Cardiac muscle cell (in vitro differentiated cells and primary cell): ENCODE measurements around the gene RBL2. TPM values are rescaled to one million over a fixed set of nuclear protein-coding genes. Genes with fewer than 3 reads are reported as not detected.

Experiments used
- DNase-seq, 2 donors: peaks; one replicate each; pipeline versions ENCODE4 v3.0.0 to v3.0.0-alpha.2; 2010 to 2017; ENCODE audit warnings: low read depth in 1 of 2, low spot score in 1 of 2
- H3K27ac ChIP-seq: fragments of 200-600 bp; sonication (generic); 2 replicates; pipeline ENCODE4 v1.5.1; 2016
- H3K27me3 ChIP-seq: fragments of 200-600 bp; sonication (generic); 2 replicates; pipeline ENCODE4 v1.6.0; 2016; ENCODE audit warnings: control low read depth
- H3K36me3 ChIP-seq: fragments of 200-600 bp; sonication (generic); 2 replicates; pipeline ENCODE4 v1.5.1; 2016; ENCODE audit warnings: control low read depth
- H3K4me1 ChIP-seq: fragments of 200-600 bp; sonication (generic); 2 replicates; pipeline ENCODE4 v1.8.1; 2017; ENCODE audit warnings: low read depth, mild to moderate bottlenecking, mixed run types
- H3K4me3 ChIP-seq: fragments of 200-600 bp; sonication (generic); 2 replicates; pipeline ENCODE4 v1.5.1; 2016; ENCODE audit warnings: mild to moderate bottlenecking
- H3K9me3 ChIP-seq: fragments of 200-600 bp; sonication (generic); 2 replicates; pipeline ENCODE4 v1.5.1; 2017; ENCODE audit warnings: low read depth, mild to moderate bottlenecking, control low read depth
- CTCF ChIP-seq: IDR thresholded peaks from 2 replicates; pipeline ENCODE4 v1.5.1; 2012; ENCODE audit warnings: low read depth, mild to moderate bottlenecking, low read length
- polyA plus RNA-seq: library from polyadenylated mRNA; unstranded; fragments of >200 nt; fragmentation: Nextera tagmentation; extraction: Ambion mirVana; gene quantifications from 2 replicates; pipeline ENCODE4 v1.2.1, GENCODE V29; 2016
- total RNA-seq: library from RNA; depleted of rRNA; stranded (reverse); fragments of >200 nt; gene quantifications from 2 replicates; pipeline ENCODE4 v1.2.3, GENCODE V29; 2016

Gene RBL2
- total and polyA plus RNA-seq, 2 experiments from 2014 or later, result 43.1 to 49.8 TPM

- Histone ChIP-seq H3K27me3 (no peaks in the 10 kb centered on the region), H3K4me3 (no peak overlapping the region), H3K4me1 (no peaks in the 10 kb centered on the region), H3K9me3 (no peaks in the 10 kb centered on the region), H3K36me3 (peaks cover 12% of the 10 kb centered on the region), H3K27ac (no peak overlapping the region)
- TF ChIP-seq CTCF, result no peak
- DNase-seq, result no peak
Observed at GRCh38 chr16:53440125-53440524, 5.9 kb downstream of the RBL2 start.

- DNase-seq, result no peak
- Histone ChIP-seq H3K27ac (no peak overlapping the region), H3K4me1 (no peaks in the 10 kb centered on the region), H3K9me3 (no peaks in the 10 kb centered on the region), H3K36me3 (peaks cover 20% of the 10 kb centered on the region), H3K4me3 (no peak overlapping the region), H3K27me3 (no peaks in the 10 kb centered on the region)
- TF ChIP-seq CTCF, result no peak
Observed at GRCh38 chr16:53445534-53445933, 11.3 kb downstream of the RBL2 start.

GRCh38 chr16:53446090-53446489, 11.8 kb downstream of the RBL2 start:
- Histone ChIP-seq H3K27me3 (no peaks in the 10 kb centered on the region), H3K27ac (no peak overlapping the region), H3K36me3 (peaks cover 21% of the 10 kb centered on the region), H3K9me3 (no peaks in the 10 kb centered on the region), H3K4me1 (no peaks in the 10 kb centered on the region), H3K4me3 (no peak overlapping the region)
- no peak for TF ChIP-seq CTCF
- no peak for DNase-seq

- DNase-seq, result no peak
- H3K36me3 ChIP-seq, result peaks cover 37% of the 10 kb centered on the region
- no peaks in the 10 kb centered on the region for H3K9me3 ChIP-seq
- no peak for TF ChIP-seq CTCF
- no peak overlapping the region for H3K4me3 ChIP-seq
- H3K27me3 ChIP-seq, result no peaks in the 10 kb centered on the region
- no peak overlapping the region for H3K27ac ChIP-seq
- no peaks in the 10 kb centered on the region for H3K4me1 ChIP-seq
Observed at GRCh38 chr16:53449816-53450517, 15.7 kb downstream of the RBL2 start.

GRCh38 chr16:53453928-53454327, 19.7 kb downstream of the RBL2 start:
- no peak for DNase-seq
- Histone ChIP-seq H3K27me3 (no peaks in the 10 kb centered on the region), H3K9me3 (no peaks in the 10 kb centered on the region), H3K4me1 (no peaks in the 10 kb centered on the region), H3K36me3 (peaks cover 43% of the 10 kb centered on the region), H3K4me3 (no peak overlapping the region), H3K27ac (no peak overlapping the region)
- no peak for TF ChIP-seq CTCF
